Measurements from ENCODE around the gene SNED1.

DNA sequence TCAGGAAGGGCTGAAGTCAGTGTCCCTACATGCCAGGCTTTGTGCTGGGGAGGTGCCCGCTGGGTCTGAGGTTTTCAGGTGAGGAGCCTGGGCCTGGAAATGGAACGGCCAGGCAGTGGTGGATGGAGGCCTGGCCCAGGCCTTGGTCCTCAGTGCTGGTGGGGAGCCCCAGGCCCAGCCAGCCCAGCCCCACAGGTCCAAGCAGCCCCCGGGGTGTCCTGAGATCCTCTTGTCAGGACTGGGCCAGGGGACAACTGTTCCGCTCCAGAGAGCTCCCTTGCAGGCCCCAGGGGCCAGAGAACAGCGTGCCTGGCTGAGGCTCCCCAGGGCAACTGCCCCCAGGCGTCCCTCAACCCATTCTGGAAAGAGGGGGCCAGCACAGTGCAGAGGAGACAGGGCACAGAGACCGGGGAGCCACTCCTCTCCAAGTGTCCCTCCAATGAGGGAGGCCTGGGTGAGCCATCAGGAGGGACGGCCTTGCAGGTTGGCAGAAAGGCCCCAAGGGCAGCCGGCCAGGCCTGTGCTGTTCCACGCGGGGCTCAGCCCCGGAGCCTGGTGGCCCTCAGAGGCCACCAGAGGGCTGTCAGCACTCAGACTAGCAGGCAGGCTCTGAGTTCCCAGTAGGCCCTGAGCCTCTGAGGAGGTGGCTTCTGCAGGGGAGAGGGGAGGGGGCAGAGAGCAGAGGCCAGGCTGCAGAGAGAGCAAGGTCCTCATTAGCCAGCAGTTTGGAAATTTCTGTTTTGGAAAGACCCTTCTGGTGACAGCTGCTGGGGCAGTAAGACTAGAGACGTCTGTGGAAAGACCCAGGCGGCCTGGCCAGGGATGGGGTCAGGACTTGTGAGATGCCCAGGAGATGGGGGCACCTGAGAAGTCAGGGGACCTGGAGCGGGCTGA, 29.4 kb upstream of the SNED1 start:
- TF ChIP-seq, protein P1, sequence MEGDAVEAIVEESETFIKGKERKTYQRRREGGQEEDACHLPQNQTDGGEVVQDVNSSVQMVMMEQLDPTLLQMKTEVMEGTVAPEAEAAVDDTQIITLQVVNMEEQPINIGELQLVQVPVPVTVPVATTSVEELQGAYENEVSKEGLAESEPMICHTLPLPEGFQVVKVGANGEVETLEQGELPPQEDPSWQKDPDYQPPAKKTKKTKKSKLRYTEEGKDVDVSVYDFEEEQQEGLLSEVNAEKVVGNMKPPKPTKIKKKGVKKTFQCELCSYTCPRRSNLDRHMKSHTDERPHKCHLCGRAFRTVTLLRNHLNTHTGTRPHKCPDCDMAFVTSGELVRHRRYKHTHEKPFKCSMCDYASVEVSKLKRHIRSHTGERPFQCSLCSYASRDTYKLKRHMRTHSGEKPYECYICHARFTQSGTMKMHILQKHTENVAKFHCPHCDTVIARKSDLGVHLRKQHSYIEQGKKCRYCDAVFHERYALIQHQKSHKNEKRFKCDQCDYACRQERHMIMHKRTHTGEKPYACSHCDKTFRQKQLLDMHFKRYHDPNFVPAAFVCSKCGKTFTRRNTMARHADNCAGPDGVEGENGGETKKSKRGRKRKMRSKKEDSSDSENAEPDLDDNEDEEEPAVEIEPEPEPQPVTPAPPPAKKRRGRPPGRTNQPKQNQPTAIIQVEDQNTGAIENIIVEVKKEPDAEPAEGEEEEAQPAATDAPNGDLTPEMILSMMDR (conservative IDR thresholded peaks at IDR 0.05; ENCODE audit: low read length): no peak
- TF ChIP-seq EZH2phosphoT487 (IDR thresholded peaks at IDR 0.05; ENCODE audit: borderline replicate concordance): no peak

Measured in Loucy (cell line).